HepG2 (cell line): Measurements from ENCODE around the gene SSTR5.

Source experiments
- CREM ChIP-seq, 2 experiments: sonication (generic) in 1 of 2; formaldehyde crosslinking in 1 of 2; IDR thresholded peaks; 2 replicates each; pipeline versions ENCODE4 v1.4.0 to v1.6.1; 2016 to 2020; ENCODE audit warnings: antibody characterized with exemption in 1 of 2, mild to moderate bottlenecking in 1 of 2, missing genetic modification reagents in 1 of 2
- ETS1 ChIP-seq: sonication (generic); formaldehyde crosslinking; IDR thresholded peaks from 2 replicates; pipeline ENCODE4 v1.4.0; 2020; ENCODE audit warnings: missing genetic modification reagents
- FOXK2 ChIP-seq: fragments of 450-650 bp; IDR thresholded peaks from 2 replicates; pipeline ENCODE4 v1.6.1; 2016
- JUNB ChIP-seq: sonication (generic); formaldehyde crosslinking; IDR thresholded peaks from 2 replicates; pipeline ENCODE4 v1.8.0; 2022; ENCODE audit warnings: missing genetic modification reagents, mild to moderate bottlenecking, borderline replicate concordance
- NFE2 ChIP-seq: sonication (generic); formaldehyde crosslinking; IDR thresholded peaks from 2 replicates; pipeline ENCODE4 v1.4.0; 2020; ENCODE audit warnings: missing genetic modification reagents
- POLR2A ChIP-seq, 2 experiments: IDR thresholded peaks; 2 replicates each; pipeline ENCODE4 v1.6.1; 2011; ENCODE audit warnings: low read depth in 2 of 2, low read length in 2 of 2, mild to moderate bottlenecking in 1 of 2, moderate library complexity in 1 of 2; ENCODE audit not compliant: insufficient read depth in 1 of 2
- PRDM4 ChIP-seq: sonication (generic); formaldehyde crosslinking; IDR thresholded peaks from 2 replicates; pipeline ENCODE4 v1.9.0; 2021; ENCODE audit warnings: missing genetic modification reagents, borderline replicate concordance
- THAP7 ChIP-seq: sonication (generic); formaldehyde crosslinking; IDR thresholded peaks from 2 replicates; pipeline ENCODE4 v1.8.1; 2023; ENCODE audit warnings: mild to moderate bottlenecking, missing genetic modification reagents
- ZNF121 ChIP-seq: sonication (generic); formaldehyde crosslinking; IDR thresholded peaks from 2 replicates; pipeline ENCODE4 v1.5.0; 2020; ENCODE audit warnings: mild to moderate bottlenecking, missing genetic modification reagents
- ZNF773 ChIP-seq: sonication (generic); formaldehyde crosslinking; IDR thresholded peaks from 2 replicates; pipeline ENCODE4 v1.4.0; 2020; ENCODE audit warnings: missing genetic modification reagents, borderline replicate concordance
- TF ChIP-seq, protein P1 (sequence below): sonication (generic); formaldehyde crosslinking; IDR thresholded peaks from 2 replicates; pipeline ENCODE4 v1.4.0; 2020; ENCODE audit warnings: missing genetic modification reagents

DNA sequence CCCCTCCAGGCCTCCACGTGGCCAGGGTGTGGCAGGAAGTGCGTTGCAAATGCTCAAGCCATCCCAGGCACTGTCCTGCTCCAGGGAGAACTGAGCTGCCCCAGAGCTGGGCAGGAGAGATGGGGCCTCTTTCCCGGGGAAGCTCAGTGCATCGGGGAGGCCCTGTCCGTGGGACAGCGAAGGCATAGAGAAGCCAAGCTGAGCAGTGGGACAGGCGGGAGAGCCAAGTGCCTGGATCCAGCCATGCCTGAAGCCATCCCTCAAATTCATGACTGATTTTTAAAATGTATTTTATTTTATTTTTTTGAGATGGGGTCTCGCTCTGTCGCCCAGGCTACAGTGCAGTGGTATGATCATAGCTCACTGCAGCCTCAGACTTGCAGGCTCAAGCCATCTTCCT lies 25.4 kb upstream of the SSTR5 start:
- TF ChIP-seq CREM (IDR thresholded peaks at IDR 0.05) (no peak), CREM (CRISPR knock-in tag; IDR thresholded peaks at IDR 0.05) (no peak), POLR2A (IDR thresholded peaks at IDR 0.05; ENCODE audit: insufficient read depth in 1 of 2, low read depth in 2 of 2, low read length in 2 of 2) (no peak), PRDM4 (CRISPR knock-in tag) (no peak), ZNF773 (no peak), NFE2 (CRISPR knock-in tag) (no peak), ETS1 (CRISPR knock-in tag) (no peak), ZNF121 (CRISPR knock-in tag) (no peak), JUNB (CRISPR knock-in tag) (no peak), THAP7 (CRISPR knock-in tag) (no peak), FOXK2 (no peak)
- TF ChIP-seq, protein P1, sequence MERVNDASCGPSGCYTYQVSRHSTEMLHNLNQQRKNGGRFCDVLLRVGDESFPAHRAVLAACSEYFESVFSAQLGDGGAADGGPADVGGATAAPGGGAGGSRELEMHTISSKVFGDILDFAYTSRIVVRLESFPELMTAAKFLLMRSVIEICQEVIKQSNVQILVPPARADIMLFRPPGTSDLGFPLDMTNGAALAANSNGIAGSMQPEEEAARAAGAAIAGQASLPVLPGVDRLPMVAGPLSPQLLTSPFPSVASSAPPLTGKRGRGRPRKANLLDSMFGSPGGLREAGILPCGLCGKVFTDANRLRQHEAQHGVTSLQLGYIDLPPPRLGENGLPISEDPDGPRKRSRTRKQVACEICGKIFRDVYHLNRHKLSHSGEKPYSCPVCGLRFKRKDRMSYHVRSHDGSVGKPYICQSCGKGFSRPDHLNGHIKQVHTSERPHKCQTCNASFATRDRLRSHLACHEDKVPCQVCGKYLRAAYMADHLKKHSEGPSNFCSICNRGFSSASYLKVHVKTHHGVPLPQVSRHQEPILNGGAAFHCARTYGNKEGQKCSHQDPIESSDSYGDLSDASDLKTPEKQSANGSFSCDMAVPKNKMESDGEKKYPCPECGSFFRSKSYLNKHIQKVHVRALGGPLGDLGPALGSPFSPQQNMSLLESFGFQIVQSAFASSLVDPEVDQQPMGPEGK (CRISPR knock-in tag) = no peak
